Liver (tissue), 3 donors: ENCODE results near the gene ACSM2B.
"Not testable (repeated sequence)": the region's sequence is repeated elsewhere in the genome, so short reads cannot be mapped to it uniquely, and the experiment has no call there.

ENCODE experiments used
- CTCF ChIP-seq: fragments of 150-350 bp; IDR thresholded peaks from 2 replicates; pipeline ENCODE4 v1.5.1; 2017; ENCODE audit warnings: improper control_type of control experiment, low read depth, low read length; ENCODE audit not compliant: missing input control
- EGR1 ChIP-seq, 2 donors: IDR thresholded peaks; 2 replicates each; pipeline ENCODE4 v1.6.1; 2016 to 2018; ENCODE audit warnings: antibody characterized with exemption in 2 of 2, low read depth in 2 of 2
- GABPA ChIP-seq, 2 donors: IDR thresholded peaks in 1 of 2; conservative IDR thresholded peaks in 1 of 2; 2 replicates each; pipeline ENCODE4 v1.6.1; 2016; ENCODE audit warnings: antibody characterized with exemption in 2 of 2, mild to moderate bottlenecking in 1 of 2, moderate library complexity in 1 of 2
- JUND ChIP-seq, 2 donors: IDR thresholded peaks; 2 replicates each; pipeline ENCODE4 v1.6.1; 2016; ENCODE audit warnings: antibody characterized with exemption in 2 of 2
- MAX ChIP-seq: IDR thresholded peaks from 2 replicates; pipeline ENCODE4 v1.6.1; 2016; ENCODE audit warnings: antibody characterized with exemption
- REST ChIP-seq: IDR thresholded peaks from 2 replicates; pipeline ENCODE4 v1.6.1; 2016; ENCODE audit warnings: antibody characterized with exemption, mild to moderate bottlenecking
- SP1 ChIP-seq: IDR thresholded peaks from 2 replicates; pipeline ENCODE4 v1.6.1; 2018; ENCODE audit warnings: antibody characterized with exemption, mild to moderate bottlenecking
- TAF1 ChIP-seq: conservative IDR thresholded peaks from 2 replicates; pipeline ENCODE4 v1.6.1; 2016; ENCODE audit warnings: antibody characterized with exemption, mild to moderate bottlenecking
- YY1 ChIP-seq: IDR thresholded peaks from 2 replicates; pipeline ENCODE4 v1.6.1; 2016; ENCODE audit warnings: antibody characterized with exemption, mild to moderate bottlenecking
- ZBTB33 ChIP-seq: IDR thresholded peaks from 2 replicates; pipeline ENCODE4 v1.6.1; 2016; ENCODE audit warnings: antibody characterized with exemption
- donor health status: healthy.
- donor health status: healthy.

- not testable (repeated sequence) for TF ChIP-seq CTCF; ZBTB33; SP1; TAF1; GABPA (IDR thresholded peaks at IDR 0.05 in 1 of 2, conservative IDR thresholded peaks at IDR 0.05 in 1 of 2); YY1; REST; MAX; JUND (IDR thresholded peaks at IDR 0.05); EGR1 (IDR thresholded peaks at IDR 0.05; ENCODE audit: low read depth in 2 of 2)
Measured at GRCh38 chr16:20578091-20578490, 1.9 kb upstream of the ACSM2B start.
